ENCODE data around the gene ATOH8. TPM values are rescaled to one million over a fixed set of nuclear protein-coding genes. Genes with fewer than 3 reads are reported as not detected.
A peak's percentile ranks its signal among the peaks of the same experiment; 100 is the strongest.

The ATOH8 gene
- total RNA-seq, 1 donor from 2014 or later = 1.8 TPM

GRCh38 chr2:85785027-85785822, 31.4 kb downstream of the ATOH8 start:
- Mint-ChIP-seq H3K27ac (ENCODE audit: unreplicated experiment) (no peak overlapping the region), H3K27me3 (ENCODE audit: unreplicated experiment) (peaks cover 13% of the 10 kb centered on the region), H3K36me3 (ENCODE audit: low read depth, unreplicated experiment) (no peaks in the 10 kb centered on the region), H3K9me3 (ENCODE audit: unreplicated experiment) (no peaks in the 10 kb centered on the region), H3K4me1 (ENCODE audit: unreplicated experiment) (peaks cover 2% of the 10 kb centered on the region), H3K4me3 (ENCODE audit: unreplicated experiment) (no peak overlapping the region)
- no peak for DNase-seq (ENCODE audit: low spot score)
- TF ChIP-seq CTCF (IDR thresholded peaks at IDR 0.05; ENCODE audit: unreplicated experiment) = no peak

- no peak for TF ChIP-seq CTCF (IDR thresholded peaks at IDR 0.05; ENCODE audit: unreplicated experiment)
- H3K27me3 Mint-ChIP-seq (ENCODE audit: unreplicated experiment) = peaks cover 13% of the 10 kb centered on the region
- no peak overlapping the region for H3K4me3 Mint-ChIP-seq (ENCODE audit: unreplicated experiment)
- H3K9me3 Mint-ChIP-seq (ENCODE audit: unreplicated experiment) = no peaks in the 10 kb centered on the region
- no peaks in the 10 kb centered on the region for H3K36me3 Mint-ChIP-seq (ENCODE audit: low read depth, unreplicated experiment)
- DNase-seq (ENCODE audit: low spot score) = no peak
- peak overlapping the region; percentile 30 for H3K27ac Mint-ChIP-seq (ENCODE audit: unreplicated experiment)
- peaks cover 7% of the 10 kb centered on the region for H3K4me1 Mint-ChIP-seq (ENCODE audit: unreplicated experiment)
Observed at GRCh38 chr2:85785871-85786270, 32.1 kb downstream of the ATOH8 start.

GRCh38 chr2:85786444-85786843, 32.7 kb downstream of the ATOH8 start:
- TF ChIP-seq CTCF (IDR thresholded peaks at IDR 0.05; ENCODE audit: unreplicated experiment) = no peak
- Mint-ChIP-seq H3K9me3 (ENCODE audit: unreplicated experiment) (no peaks in the 10 kb centered on the region), H3K27ac (ENCODE audit: unreplicated experiment) (no peak overlapping the region), H3K27me3 (ENCODE audit: unreplicated experiment) (peaks cover 13% of the 10 kb centered on the region), H3K4me1 (ENCODE audit: unreplicated experiment) (peaks cover 9% of the 10 kb centered on the region), H3K36me3 (ENCODE audit: low read depth, unreplicated experiment) (no peaks in the 10 kb centered on the region), H3K4me3 (ENCODE audit: unreplicated experiment) (no peak overlapping the region)
- no peak for DNase-seq (ENCODE audit: low spot score)

- DNase-seq (ENCODE audit: low spot score) = no peak
- no peak overlapping the region for H3K4me3 Mint-ChIP-seq (ENCODE audit: unreplicated experiment)
- H3K27me3 Mint-ChIP-seq (ENCODE audit: unreplicated experiment) = peaks cover 14% of the 10 kb centered on the region
- no peaks in the 10 kb centered on the region for H3K9me3 Mint-ChIP-seq (ENCODE audit: unreplicated experiment)
- no peak overlapping the region for H3K27ac Mint-ChIP-seq (ENCODE audit: unreplicated experiment)
- no peaks in the 10 kb centered on the region for H3K36me3 Mint-ChIP-seq (ENCODE audit: low read depth, unreplicated experiment)
- H3K4me1 Mint-ChIP-seq (ENCODE audit: unreplicated experiment) = peaks cover 9% of the 10 kb centered on the region
- no peak for TF ChIP-seq CTCF (IDR thresholded peaks at IDR 0.05; ENCODE audit: unreplicated experiment)
Observed at GRCh38 chr2:85786865-85787264, 33.1 kb downstream of the ATOH8 start.

GRCh38 chr2:85787282-85787980, 33.6 kb downstream of the ATOH8 start:
- Mint-ChIP-seq H3K9me3 (ENCODE audit: unreplicated experiment) (no peaks in the 10 kb centered on the region), H3K4me3 (ENCODE audit: unreplicated experiment) (no peak overlapping the region), H3K27ac (ENCODE audit: unreplicated experiment) (no peak overlapping the region), H3K36me3 (ENCODE audit: low read depth, unreplicated experiment) (no peaks in the 10 kb centered on the region), H3K27me3 (ENCODE audit: unreplicated experiment) (peaks cover 18% of the 10 kb centered on the region), H3K4me1 (ENCODE audit: unreplicated experiment) (peaks cover 9% of the 10 kb centered on the region)
- no peak for DNase-seq (ENCODE audit: low spot score)
- no peak for TF ChIP-seq CTCF (IDR thresholded peaks at IDR 0.05; ENCODE audit: unreplicated experiment)
